Karpas-422 (cell line): Measurements from ENCODE around the gene PLP1. TPM values are rescaled to one million over a fixed set of nuclear protein-coding genes. Genes with fewer than 3 reads are reported as not detected.

Source experiments
- total RNA-seq: library from RNA; depleted of rRNA; stranded (reverse); fragments of >200 nt; shearing (Covaris generic); gene quantifications from 2 replicates; pipeline ENCODE4 v1.2.3, GENCODE V29; 2014; ENCODE audit warnings: low replicate concordance; rRNA removed

Gene PLP1
- total RNA-seq, 1 experiment from 2014 or later = 1.2 TPM

Other genes with a start within 250 kb of the PLP1 start
- gene TCEAL4, start 191.3 kb upstream of the PLP1 start, total RNA-seq = 19.8 and 35.4 TPM in 2 replicates
- gene TCEAL3, start 168.9 kb upstream of the PLP1 start, total RNA-seq = 1.8 and 6.9 TPM in 2 replicates
- gene TCEAL1, start 147.9 kb upstream of the PLP1 start, total RNA-seq = 22.1 and 34.2 TPM in 2 replicates
- gene MORF4L2, start 90.1 kb upstream of the PLP1 start, total RNA-seq = 83.4 and 90.4 TPM in 2 replicates
- gene TMEM31, start 65.9 kb upstream of the PLP1 start, total RNA-seq = not detected in 2 replicates
- gene RAB9B, start 55.4 kb downstream of the PLP1 start, total RNA-seq = not detected in 2 replicates
- 1.0 and 13.2 TPM in 2 replicates for gene TMSB15B, start 185.8 kb downstream of the PLP1 start, total RNA-seq
- gene H2BW1, start 236.9 kb downstream of the PLP1 start, total RNA-seq = not detected in 2 replicates